Mesodermal cell (in vitro differentiated cells): Measurements from ENCODE around the gene HASPIN.
"Not testable (repeated sequence)": the region's sequence is repeated elsewhere in the genome, so short reads cannot be mapped to it uniquely, and the experiment has no call there.

ENCODE experiments used
- H3K27ac ChIP-seq: 2 replicates; pipeline ENCODE4 v1.7.0; 2013; ENCODE audit warnings: mild to moderate bottlenecking, low read depth, low read length, moderate library complexity; ENCODE audit not compliant: severe bottlenecking
- H3K36me3 ChIP-seq: 2 replicates; pipeline ENCODE4 v1.7.1; 2013; ENCODE audit warnings: mild to moderate bottlenecking, low read length, moderate library complexity; ENCODE audit not compliant: control insufficient read depth, insufficient read depth
- H3K4me1 ChIP-seq: one replicate; pipeline ENCODE4 v1.7.1; 2013; ENCODE audit warnings: mild to moderate bottlenecking, low read length; ENCODE audit not compliant: insufficient read depth, control insufficient read depth, poor library complexity, severe bottlenecking
- H3K4me3 ChIP-seq: 2 replicates; pipeline ENCODE4 v1.7.0; 2013; ENCODE audit warnings: low read length, control low read depth, mild to moderate bottlenecking; ENCODE audit not compliant: insufficient read depth, poor library complexity, severe bottlenecking; ENCODE audit errors: extremely low read depth
- H3K9me3 ChIP-seq: 2 replicates; pipeline ENCODE4 v1.7.1; 2013; ENCODE audit warnings: mild to moderate bottlenecking, low read length, moderate library complexity; ENCODE audit not compliant: control insufficient read depth
- WGBS, 2 experiments: methylation state at CpG; one replicate each; pipeline ENCODE4 v1.1.5; 2013; ENCODE audit warnings: missing lambda C conversion rate in 2 of 2; ENCODE audit not compliant: insufficient coverage in 2 of 2; 5-methylcytosine and 5-hydroxymethylcytosine counted together

The HASPIN gene

GRCh38 chr17:3697103-3697476, 26.6 kb upstream of the HASPIN start:
- peaks cover 8% of the 10 kb centered on the region for H3K9me3 ChIP-seq
- H3K4me1 ChIP-seq = peaks cover 8% of the 10 kb centered on the region
- H3K4me3 ChIP-seq = no peak overlapping the region
- no peak overlapping the region for H3K27ac ChIP-seq
- WGBS, 2 experiments = 69 to 89% methylated on average over 9 to 10 of the region's 12 CpGs
- no peaks in the 10 kb centered on the region for H3K36me3 ChIP-seq

- Histone ChIP-seq H3K4me3 (no peak overlapping the region), H3K4me1 (peaks cover 8% of the 10 kb centered on the region), H3K27ac (no peak overlapping the region), H3K9me3 (peaks cover 8% of the 10 kb centered on the region), H3K36me3 (no peaks in the 10 kb centered on the region)
- 93 to 100% methylated on average over 1 to 2 of the region's 4 CpGs for WGBS, 2 experiments
These were observed 25.6 kb upstream of the HASPIN start for GRCh38 chr17:3698139-3698538.

GRCh38 chr17:3699951-3700350, 23.8 kb upstream of the HASPIN start:
- no peak overlapping the region for H3K27ac ChIP-seq
- H3K9me3 ChIP-seq = peaks cover 8% of the 10 kb centered on the region
- no peak overlapping the region for H3K4me3 ChIP-seq
- WGBS, 2 experiments = 93 to 96% methylated on average over 3 to 4 of the region's 4 CpGs
- H3K4me1 ChIP-seq = peaks cover 8% of the 10 kb centered on the region
- H3K36me3 ChIP-seq = no peaks in the 10 kb centered on the region

DNA sequence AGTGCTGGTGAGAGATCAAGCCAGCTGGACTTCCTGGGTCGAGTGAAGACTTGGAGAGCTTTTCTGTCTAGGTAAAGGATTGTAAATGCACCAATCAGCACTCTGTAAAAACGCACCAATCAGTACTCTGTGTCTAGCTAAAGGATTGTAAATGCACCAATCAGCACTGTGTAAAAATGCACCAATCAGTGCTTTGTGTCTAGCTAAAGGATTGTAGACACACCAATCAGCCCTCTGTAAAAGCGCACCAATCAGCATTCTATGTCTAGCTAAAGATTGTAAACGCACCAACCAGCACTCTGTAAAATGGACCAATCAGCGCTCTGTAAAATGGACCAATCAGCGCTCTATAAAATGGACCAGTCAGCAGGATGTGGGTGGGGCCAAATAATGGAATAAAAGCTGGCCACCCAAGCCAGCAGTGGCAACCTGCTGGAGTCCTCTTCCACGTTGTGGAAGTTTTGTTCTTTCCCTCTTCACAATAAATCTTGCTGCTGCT, 21.6 kb upstream of the HASPIN start:
- H3K4me3 ChIP-seq, H3K9me3 ChIP-seq, H3K36me3 ChIP-seq, H3K4me1 ChIP-seq, H3K27ac ChIP-seq: not testable (repeated sequence)
- 88 to 94% methylated on average over 3 to 7 of the region's 7 CpGs for WGBS, 2 experiments

GRCh38 chr17:3704931-3705717, 18.6 kb upstream of the HASPIN start:
- H3K9me3 ChIP-seq = no peaks in the 10 kb centered on the region
- WGBS, 2 experiments = 83 to 88% methylated on average over 16 of the region's 20 CpGs
- H3K4me1 ChIP-seq = no peaks in the 10 kb centered on the region
- H3K4me3 ChIP-seq = no peak overlapping the region
- H3K27ac ChIP-seq = no peak overlapping the region
- H3K36me3 ChIP-seq = no peaks in the 10 kb centered on the region

- not testable (repeated sequence) for H3K9me3 ChIP-seq, H3K27ac ChIP-seq, H3K4me1 ChIP-seq, H3K4me3 ChIP-seq, H3K36me3 ChIP-seq
- 75 to 100% methylated on average over 1 of the region's 1 CpG for WGBS, 2 experiments
These were observed 18.1 kb upstream of the HASPIN start for GRCh38 chr17:3705718-3705984.

DNA sequence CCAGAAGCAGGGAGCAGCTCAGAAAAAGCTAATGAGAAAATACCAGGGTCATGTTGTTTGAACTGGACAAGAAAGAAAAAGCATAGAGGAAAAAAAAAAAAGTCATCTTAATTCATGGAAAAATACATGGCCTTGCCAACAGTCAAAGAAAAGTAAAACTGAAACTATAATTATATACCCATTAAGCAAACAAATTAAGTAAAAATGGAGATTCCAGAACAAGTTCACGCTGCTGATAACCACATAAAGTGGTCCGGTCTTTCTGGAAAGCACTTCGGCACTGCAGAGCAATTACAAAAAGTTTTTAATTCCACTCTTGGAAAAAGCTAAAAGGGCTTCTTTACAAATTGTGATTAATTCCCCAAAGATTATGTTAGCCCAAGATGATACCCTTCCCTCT, 15.3 kb upstream of the HASPIN start:
- 94 to 100% methylated on average over 3 of the region's 3 CpGs for WGBS, 2 experiments
- Histone ChIP-seq H3K9me3 (no peaks in the 10 kb centered on the region), H3K4me3 (no peak overlapping the region), H3K4me1 (no peaks in the 10 kb centered on the region), H3K27ac (no peak overlapping the region), H3K36me3 (peaks cover 18% of the 10 kb centered on the region)

- peaks cover 32% of the 10 kb centered on the region for H3K36me3 ChIP-seq
- no peaks in the 10 kb centered on the region for H3K4me1 ChIP-seq
- no peak overlapping the region for H3K4me3 ChIP-seq
- 65 to 80% methylated on average over 3 of the region's 5 CpGs for WGBS, 2 experiments
- H3K9me3 ChIP-seq = no peaks in the 10 kb centered on the region
- H3K27ac ChIP-seq = peak overlapping the region; percentile 59
These were observed 12.7 kb upstream of the HASPIN start for GRCh38 chr17:3710951-3711383.

DNA sequence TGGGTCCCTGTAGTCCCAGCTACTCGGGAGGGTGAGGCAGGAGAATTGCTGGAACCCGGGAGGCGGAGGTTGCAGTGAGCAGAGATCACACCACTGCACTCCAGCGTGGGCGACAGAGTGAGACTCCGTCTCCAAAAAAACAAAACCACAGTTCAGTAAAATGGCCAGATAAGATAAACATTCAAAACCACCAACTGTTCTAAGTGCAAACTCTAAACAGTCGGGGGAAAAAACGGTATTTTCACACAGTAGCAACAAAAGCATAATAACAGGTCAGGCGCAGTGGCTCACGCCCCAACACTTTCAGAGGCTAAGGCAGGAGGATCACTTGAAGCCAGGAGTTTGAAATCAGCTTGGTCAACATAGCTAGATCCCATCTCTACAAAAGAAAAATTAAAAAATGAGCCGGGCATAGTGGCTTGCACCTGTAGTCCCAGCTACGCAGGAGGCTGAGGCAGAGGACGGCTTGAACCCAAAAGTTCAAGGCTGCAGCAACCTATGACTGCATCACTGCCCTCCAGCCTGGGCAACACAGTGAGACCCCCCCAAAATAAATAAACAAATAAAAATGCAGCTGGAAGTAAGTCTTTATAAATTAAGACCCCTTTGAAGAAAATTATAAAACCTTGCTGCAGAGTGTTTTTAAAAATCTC, 10.8 kb upstream of the HASPIN start:
- Histone ChIP-seq H3K4me3 (no peak overlapping the region), H3K4me1 (no peaks in the 10 kb centered on the region)
- 83 to 90% methylated on average over 10 to 12 of the region's 13 CpGs for WGBS, 2 experiments

GRCh38 chr17:3715296-3715695, 8.4 kb upstream of the HASPIN start:
- H3K36me3 ChIP-seq = peaks cover 68% of the 10 kb centered on the region

More for the DNA sequence above, 10.8 kb upstream of the HASPIN start:
- Histone ChIP-seq H3K27ac (no peak overlapping the region), H3K9me3 (no peaks in the 10 kb centered on the region), H3K36me3 (peaks cover 51% of the 10 kb centered on the region)

GRCh38 chr17:3718201-3718600, 5.5 kb upstream of the HASPIN start:
- Histone ChIP-seq H3K4me1 (peaks cover 15% of the 10 kb centered on the region), H3K36me3 (peaks cover 63% of the 10 kb centered on the region), H3K4me3 (no peak overlapping the region), H3K9me3 (no peaks in the 10 kb centered on the region), H3K27ac (no peak overlapping the region)
- WGBS, 2 experiments = 100% methylated on average over 2 to 4 of the region's 4 CpGs

More at GRCh38 chr17:3715296-3715695, 8.4 kb upstream of the HASPIN start:
- peaks cover 11% of the 10 kb centered on the region for H3K4me1 ChIP-seq
- 82 to 90% methylated on average over 5 to 6 of the region's 8 CpGs for WGBS, 2 experiments
- no peak overlapping the region for H3K4me3 ChIP-seq
- no peak overlapping the region for H3K27ac ChIP-seq
- H3K9me3 ChIP-seq = no peaks in the 10 kb centered on the region
